ENCODE measurements around the gene STAT5B.

- TF ChIP-seq CTCF (conservative IDR thresholded peaks at IDR 0.05 in 1 of 2, IDR thresholded peaks at IDR 0.05 in 1 of 2; ENCODE audit: low read depth in 1 of 2, low read length in 2 of 2) (no peak), EZH2 (IDR thresholded peaks at IDR 0.05; ENCODE audit: low read length, missing control alignments) (no peak)
Measured at GRCh38 chr17:42160531-42160910, 115.7 kb downstream of the STAT5B start.

Measured in fibroblast of lung (primary cell).